HCT116 (cell line): ENCODE results near the gene LRRC53. TPM values are rescaled to one million over a fixed set of nuclear protein-coding genes. Genes with fewer than 3 reads are reported as not detected.

Experiments used
- ATAC-seq: fragments of 200-7000 bp; cut with Tn5 transposase; 2 replicates; pipeline ENCODE4 v1.9.1; 2020; ENCODE audit warnings: mild to moderate bottlenecking, moderate library complexity
- BruUV-seq: library from RNA; stranded (reverse); fragments of 400-500 nt; replicated peaks from 2 replicates; lab custom pipeline; 2021; lab: Mats Ljungman, UMichigan
- CTCF ChIA-PET: fragments of 300-600 bp; sonication (Branson Sonifier 250); formaldehyde crosslinking; loops from one replicate; lab custom pipeline; 2021; ENCODE audit warnings: antibody characterized with exemption; lab: Charles Lee
- POLR2A ChIA-PET: fragments of 300-600, 350-600 bp; sonication (Branson Sonifier 250); formaldehyde crosslinking; loops from one replicate; lab custom pipeline; 2021; ENCODE audit warnings: antibody characterized with exemption; lab: Charles Lee
- RAD21 ChIA-PET, 2 experiments: fragments of 300-600 bp; sonication (Branson Sonifier 250); formaldehyde crosslinking; loops; one replicate each; lab custom pipeline; 2023; ENCODE audit warnings: low total read pairs in 2 of 2; ENCODE audit not compliant: uncharacterized antibody in 2 of 2, unreplicated experiment in 2 of 2, low non-redundant PET in 1 of 2; lab: Charles Lee
- DNase-seq: peaks from one replicate; pipeline ENCODE4 v3.0.0-alpha.2; 2010; ENCODE audit warnings: low read depth, low spot score
- H2AFZ ChIP-seq: fragments of 200-600 bp; shearing (Covaris generic), sonication (generic); 2 replicates; pipeline ENCODE4 v1.6.1; 2017; ENCODE audit warnings: low read depth, mixed run types, mixed read lengths, antibody characterized with exemption, low read length; ENCODE audit not compliant: poor library complexity, severe bottlenecking
- H3K27ac ChIP-seq: 2 replicates; pipeline ENCODE4 v1.5.1; 2012; ENCODE audit warnings: low read depth, low read length
- H3K27me3 ChIP-seq: fragments of 200-600 bp; sonication (generic); 2 replicates; pipeline ENCODE4 v1.6.1; 2016; ENCODE audit warnings: mixed run types, low read length, mixed read lengths; ENCODE audit not compliant: insufficient read depth
- H3K36me3 ChIP-seq, 2 experiments: fragments of 200-500 bp in 1 of 2; fragments of 200-600 bp in 1 of 2; sonication (Bioruptor generic) in 1 of 2; sonication (generic) in 1 of 2; 2 replicates each; pipeline versions ENCODE4 v1.5.1 to v1.6.1; 2014 to 2016; ENCODE audit warnings: low read length in 2 of 2, inconsistent platforms in 1 of 2, mixed read lengths in 1 of 2, mixed run types in 1 of 2; ENCODE audit not compliant: insufficient read depth in 2 of 2, control insufficient read depth in 1 of 2
- H3K4me1 ChIP-seq, 2 experiments: fragments of 200-600 bp in 1 of 2; sonication (generic) in 1 of 2; 2 replicates each; pipeline versions ENCODE4 v1.5.1 to v1.6.1; 2012 to 2017; ENCODE audit warnings: low read length in 2 of 2, inconsistent platforms in 1 of 2, mild to moderate bottlenecking in 1 of 2, mixed read lengths in 1 of 2, mixed run types in 1 of 2, moderate library complexity in 1 of 2; ENCODE audit not compliant: insufficient read depth in 2 of 2, control insufficient read depth in 1 of 2
- H3K4me2 ChIP-seq: fragments of 200-600 bp; sonication (generic); 2 replicates; pipeline ENCODE4 v1.6.1; 2017; ENCODE audit warnings: mixed run types, low read length, mixed read lengths
- H3K4me3 ChIP-seq, 2 experiments: fragments of 200-600 bp in 1 of 2; sonication (generic) in 1 of 2; replicated peaks in 1 of 2; 2 replicates each; pipeline ENCODE4 v1.5.1; 2011 to 2016; ENCODE audit warnings: low read length in 2 of 2, control low read depth in 1 of 2, low read depth in 1 of 2, mild to moderate bottlenecking in 1 of 2, mixed read lengths in 1 of 2, mixed run types in 1 of 2
- H3K79me2 ChIP-seq: fragments of 200-600 bp; sonication (generic); 2 replicates; pipeline ENCODE4 v1.6.1; 2017; ENCODE audit warnings: mild to moderate bottlenecking, mixed run types, low read length, moderate library complexity, mixed read lengths; ENCODE audit not compliant: insufficient read depth
- H3K9ac ChIP-seq: fragments of 200-600 bp; sonication (generic); 2 replicates; pipeline ENCODE4 v1.6.1; 2016; ENCODE audit warnings: low read length, mixed read lengths
- H3K9me2 ChIP-seq: fragments of 200-600 bp; sonication (generic), shearing (Covaris generic); 2 replicates; pipeline ENCODE4 v1.6.1; 2017; ENCODE audit warnings: mixed run types, mild to moderate bottlenecking, moderate library complexity; ENCODE audit not compliant: insufficient read depth
- H3K9me3 ChIP-seq, 2 experiments: fragments of 200-500 bp in 1 of 2; fragments of 200-600 bp in 1 of 2; sonication (Bioruptor generic) in 1 of 2; sonication (generic) in 1 of 2; 2 replicates each; pipeline ENCODE4 v1.6.1; 2014 to 2017; ENCODE audit warnings: low read length in 2 of 2, mixed read lengths in 2 of 2, inconsistent platforms in 1 of 2, low read depth in 1 of 2, mild to moderate bottlenecking in 1 of 2, mixed run types in 1 of 2, moderate library complexity in 1 of 2; ENCODE audit not compliant: control insufficient read depth in 1 of 2, insufficient read depth in 1 of 2
- H4K20me1 ChIP-seq: fragments of 200-600 bp; sonication (generic), shearing (Covaris generic); 2 replicates; pipeline ENCODE4 v1.6.1; 2017; ENCODE audit warnings: mixed run types, mild to moderate bottlenecking, moderate library complexity; ENCODE audit not compliant: insufficient read depth
- CEBPB ChIP-seq: IDR thresholded peaks from 2 replicates; pipeline ENCODE4 v1.6.1; 2012; ENCODE audit warnings: low read depth
- EGR1 ChIP-seq: IDR thresholded peaks from 2 replicates; pipeline ENCODE4 v1.6.1; 2012; ENCODE audit warnings: low read depth
- EZH2phosphoT487 ChIP-seq: fragments of 200-600 bp; IDR thresholded peaks from 2 replicates; pipeline ENCODE4 v1.6.1; 2018; ENCODE audit warnings: antibody characterized with exemption, borderline replicate concordance
- TCF7L2 ChIP-seq: IDR thresholded peaks from 2 replicates; pipeline ENCODE4 v1.7.0; 2011; ENCODE audit warnings: borderline replicate concordance, inconsistent platforms; ENCODE audit not compliant: insufficient read depth, insufficient read length; ENCODE audit errors: extremely low read depth
- YY1 ChIP-seq: IDR thresholded peaks from 2 replicates; pipeline ENCODE4 v1.6.1; 2011; ENCODE audit warnings: low read length, low read depth, moderate library complexity, mild to moderate bottlenecking; ENCODE audit not compliant: insufficient replicate concordance; ENCODE audit errors: extremely low read depth
- ZFX ChIP-seq: fragments of 450-650 bp; IDR thresholded peaks from 2 replicates; pipeline ENCODE4 v1.6.1; 2017
- ZNF274 ChIP-seq: fragments of 200-500 bp; sonication (Bioruptor generic); IDR thresholded peaks from 2 replicates; pipeline ENCODE4 v1.6.1; 2014; ENCODE audit warnings: mild to moderate bottlenecking, low read depth, low read length, inconsistent platforms
- intact Hi-C: fragments of 100-400 bp; cut with micrococcal nuclease; formaldehyde crosslinking; loops from 2 replicates; pipeline ENCODE4 v1.10.0; 2022
- total RNA-seq: library from RNA; stranded (reverse); gene quantifications from one replicate; pipeline ENCODE4 v1.2.1, GENCODE V29; 2021; ENCODE audit not compliant: unreplicated experiment
- TF ChIP-seq, protein P1 (sequence below), 3 experiments: fragments of 200-600 bp in 1 of 3; sonication (generic) in 1 of 3; IDR thresholded peaks in 2 of 3; conservative IDR thresholded peaks in 1 of 3; 2 replicates each; pipeline ENCODE4 v1.5.1; 2012 to 2017; ENCODE audit warnings: low read depth in 2 of 3, low read length in 2 of 3, antibody characterized with exemption in 1 of 3, borderline replicate concordance in 1 of 3, control low read depth in 1 of 3, mild to moderate bottlenecking in 1 of 3, mixed read lengths in 1 of 3, mixed run types in 1 of 3, moderate library complexity in 1 of 3; ENCODE audit not compliant: insufficient read depth in 1 of 3
- TF ChIP-seq, protein P2 (sequence below): IDR thresholded peaks from 2 replicates; pipeline ENCODE4 v1.6.1; 2012; ENCODE audit warnings: low read depth

The LRRC53 gene
- total RNA-seq, 1 experiment from 2014 or later: not detected

DNA sequence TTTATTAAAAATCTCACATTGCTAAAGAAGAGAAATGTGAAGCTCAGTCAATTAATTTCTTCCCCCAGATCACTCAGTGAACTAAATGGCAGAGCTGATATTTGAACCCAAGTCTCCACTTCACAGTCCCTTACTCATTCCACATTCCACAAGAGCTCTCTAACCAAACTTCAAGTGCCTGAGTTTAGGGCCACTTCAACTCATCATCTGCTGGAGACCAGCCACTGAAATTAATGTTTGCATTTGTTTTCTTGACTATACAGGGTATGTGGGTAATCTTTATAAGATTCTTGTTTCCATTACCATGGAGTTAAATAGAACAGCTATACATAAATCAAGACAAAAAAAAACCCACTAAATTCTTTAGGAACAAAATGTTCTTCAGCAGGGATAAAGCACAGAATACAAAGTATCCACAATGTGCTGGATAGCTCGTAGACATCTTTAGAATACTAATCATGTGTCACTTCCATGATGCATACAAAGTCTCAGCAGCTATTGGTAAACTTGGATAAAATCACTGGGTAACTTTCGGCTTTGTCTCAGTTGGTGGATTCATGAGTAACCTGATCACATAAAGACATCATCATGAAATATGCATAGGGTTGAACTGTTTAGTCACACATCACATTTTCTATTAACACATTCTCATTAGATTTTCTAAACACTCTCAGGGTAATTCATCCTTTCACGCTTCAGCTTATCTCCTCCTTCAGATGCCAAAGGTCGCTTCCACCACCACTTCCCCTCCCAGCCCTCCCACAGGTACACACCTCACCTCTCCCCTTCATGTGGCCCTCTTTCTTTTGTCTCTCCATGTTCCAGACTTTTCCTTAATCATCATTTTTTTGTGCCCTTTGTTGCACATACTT is 89.8 kb downstream of the LRRC53 start:
- Histone ChIP-seq H3K36me3 (no peaks in the 10 kb centered on the region), H3K4me1 (no peaks in the 10 kb centered on the region), H3K27ac (no peak overlapping the region), H4K20me1 (no peaks in the 10 kb centered on the region), H2AFZ (no peak overlapping the region), H3K9me2 (no peaks in the 10 kb centered on the region), H3K4me2 (no peak overlapping the region), H3K4me3 (no peak overlapping the region), H3K27me3 (peaks cover 12% of the 10 kb centered on the region; the same call in 1 of the 2 replicates), H3K9ac (no peak overlapping the region), H3K9me3 (no peaks in the 10 kb centered on the region), H3K79me2 (no peaks in the 10 kb centered on the region)
- intact Hi-C loops: no loop called here
- ChIA-PET POLR2A (no interaction called here), RAD21 (no interaction called here), CTCF (no interaction called here)
- BruUV-seq: no TSS peak
- no peak for DNase-seq
- TF ChIP-seq YY1: no peak
- TF ChIP-seq ZFX: no peak
- TF ChIP-seq EGR1: no peak
- TF ChIP-seq, protein P1, sequence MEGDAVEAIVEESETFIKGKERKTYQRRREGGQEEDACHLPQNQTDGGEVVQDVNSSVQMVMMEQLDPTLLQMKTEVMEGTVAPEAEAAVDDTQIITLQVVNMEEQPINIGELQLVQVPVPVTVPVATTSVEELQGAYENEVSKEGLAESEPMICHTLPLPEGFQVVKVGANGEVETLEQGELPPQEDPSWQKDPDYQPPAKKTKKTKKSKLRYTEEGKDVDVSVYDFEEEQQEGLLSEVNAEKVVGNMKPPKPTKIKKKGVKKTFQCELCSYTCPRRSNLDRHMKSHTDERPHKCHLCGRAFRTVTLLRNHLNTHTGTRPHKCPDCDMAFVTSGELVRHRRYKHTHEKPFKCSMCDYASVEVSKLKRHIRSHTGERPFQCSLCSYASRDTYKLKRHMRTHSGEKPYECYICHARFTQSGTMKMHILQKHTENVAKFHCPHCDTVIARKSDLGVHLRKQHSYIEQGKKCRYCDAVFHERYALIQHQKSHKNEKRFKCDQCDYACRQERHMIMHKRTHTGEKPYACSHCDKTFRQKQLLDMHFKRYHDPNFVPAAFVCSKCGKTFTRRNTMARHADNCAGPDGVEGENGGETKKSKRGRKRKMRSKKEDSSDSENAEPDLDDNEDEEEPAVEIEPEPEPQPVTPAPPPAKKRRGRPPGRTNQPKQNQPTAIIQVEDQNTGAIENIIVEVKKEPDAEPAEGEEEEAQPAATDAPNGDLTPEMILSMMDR (IDR thresholded peaks at IDR 0.05 in 2 of 3, conservative IDR thresholded peaks at IDR 0.05 in 1 of 3; ENCODE audit: borderline replicate concordance in 1 of 3, insufficient read depth in 1 of 3, low read depth in 2 of 3, low read length in 2 of 3): no peak
- no peak for ATAC-seq

DNA sequence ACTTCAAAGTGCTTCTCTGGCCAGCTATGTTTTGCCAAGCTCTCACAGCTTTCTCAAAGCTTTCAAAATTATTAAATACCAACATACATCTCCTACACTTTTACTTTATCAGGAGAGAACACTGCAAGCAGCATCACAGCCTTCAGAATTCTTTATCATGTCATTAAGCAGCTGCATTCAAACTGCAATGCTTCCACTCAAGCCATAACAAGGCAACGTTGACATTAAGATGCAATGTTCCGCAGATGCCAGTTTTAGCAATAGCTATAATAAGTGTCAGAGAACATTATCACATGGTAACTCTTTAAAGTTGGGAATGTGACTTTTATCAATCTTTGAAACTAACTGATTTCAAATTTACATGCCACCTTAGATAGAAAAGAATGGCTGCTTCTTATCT is 91.9 kb downstream of the LRRC53 start:
- H3K4me3 ChIP-seq: no peak overlapping the region
- ATAC-seq (no peak), DNase-seq (no peak)
- H2AFZ ChIP-seq: no peak overlapping the region
- no TSS peak for BruUV-seq
- H3K9ac ChIP-seq: no peak overlapping the region
- no peaks in the 10 kb centered on the region for H3K79me2 ChIP-seq
- H3K4me2 ChIP-seq: no peak overlapping the region
- H3K36me3 ChIP-seq: no peaks in the 10 kb centered on the region
- no peaks in the 10 kb centered on the region for H3K9me3 ChIP-seq
- peaks cover 9% of the 10 kb centered on the region; the same call in 1 of the 2 replicates for H3K27me3 ChIP-seq
- POLR2A ChIA-PET: no interaction called here
- no peak overlapping the region for H3K27ac ChIP-seq
- H3K4me1 ChIP-seq: no peaks in the 10 kb centered on the region
- CTCF ChIA-PET: no interaction called here
- intact Hi-C loops: no loop called here
- H4K20me1 ChIP-seq: no peaks in the 10 kb centered on the region; the same call in 1 of the 2 replicates
- H3K9me2 ChIP-seq: no peaks in the 10 kb centered on the region
- RAD21 ChIA-PET: no interaction called here
- TF ChIP-seq ZNF274 (no peak), TCF7L2 (no peak), CEBPB (no peak), EZH2phosphoT487 (no peak)
- TF ChIP-seq, protein P2, sequence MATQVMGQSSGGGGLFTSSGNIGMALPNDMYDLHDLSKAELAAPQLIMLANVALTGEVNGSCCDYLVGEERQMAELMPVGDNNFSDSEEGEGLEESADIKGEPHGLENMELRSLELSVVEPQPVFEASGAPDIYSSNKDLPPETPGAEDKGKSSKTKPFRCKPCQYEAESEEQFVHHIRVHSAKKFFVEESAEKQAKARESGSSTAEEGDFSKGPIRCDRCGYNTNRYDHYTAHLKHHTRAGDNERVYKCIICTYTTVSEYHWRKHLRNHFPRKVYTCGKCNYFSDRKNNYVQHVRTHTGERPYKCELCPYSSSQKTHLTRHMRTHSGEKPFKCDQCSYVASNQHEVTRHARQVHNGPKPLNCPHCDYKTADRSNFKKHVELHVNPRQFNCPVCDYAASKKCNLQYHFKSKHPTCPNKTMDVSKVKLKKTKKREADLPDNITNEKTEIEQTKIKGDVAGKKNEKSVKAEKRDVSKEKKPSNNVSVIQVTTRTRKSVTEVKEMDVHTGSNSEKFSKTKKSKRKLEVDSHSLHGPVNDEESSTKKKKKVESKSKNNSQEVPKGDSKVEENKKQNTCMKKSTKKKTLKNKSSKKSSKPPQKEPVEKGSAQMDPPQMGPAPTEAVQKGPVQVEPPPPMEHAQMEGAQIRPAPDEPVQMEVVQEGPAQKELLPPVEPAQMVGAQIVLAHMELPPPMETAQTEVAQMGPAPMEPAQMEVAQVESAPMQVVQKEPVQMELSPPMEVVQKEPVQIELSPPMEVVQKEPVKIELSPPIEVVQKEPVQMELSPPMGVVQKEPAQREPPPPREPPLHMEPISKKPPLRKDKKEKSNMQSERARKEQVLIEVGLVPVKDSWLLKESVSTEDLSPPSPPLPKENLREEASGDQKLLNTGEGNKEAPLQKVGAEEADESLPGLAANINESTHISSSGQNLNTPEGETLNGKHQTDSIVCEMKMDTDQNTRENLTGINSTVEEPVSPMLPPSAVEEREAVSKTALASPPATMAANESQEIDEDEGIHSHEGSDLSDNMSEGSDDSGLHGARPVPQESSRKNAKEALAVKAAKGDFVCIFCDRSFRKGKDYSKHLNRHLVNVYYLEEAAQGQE: no peak
- TF ChIP-seq, protein P1 (IDR thresholded peaks at IDR 0.05 in 2 of 3, conservative IDR thresholded peaks at IDR 0.05 in 1 of 3; ENCODE audit: borderline replicate concordance in 1 of 3, insufficient read depth in 1 of 3, low read depth in 2 of 3, low read length in 2 of 3): no peak
